Measurements from ENCODE around the gene CD200R1L. TPM values are rescaled to one million over a fixed set of nuclear protein-coding genes. Genes with fewer than 3 reads are reported as not detected.

The CD200R1L gene, protein sequence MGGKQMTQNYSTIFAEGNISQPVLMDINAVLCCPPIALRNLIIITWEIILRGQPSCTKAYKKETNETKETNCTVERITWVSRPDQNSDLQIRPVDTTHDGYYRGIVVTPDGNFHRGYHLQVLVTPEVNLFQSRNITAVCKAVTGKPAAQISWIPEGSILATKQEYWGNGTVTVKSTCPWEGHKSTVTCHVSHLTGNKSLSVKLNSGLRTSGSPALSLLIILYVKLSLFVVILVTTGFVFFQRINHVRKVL
- total RNA-seq, result not detected

- no peaks in the 10 kb centered on the region for H3K4me1 ChIP-seq
- intact Hi-C loops (cut with DNase I), result no loop called here
- DNase-seq, result no peak
- H3K27ac ChIP-seq, result no peak within 1 kb of the TSS
- no peaks in the 10 kb centered on the region for H3K36me3 ChIP-seq
- TF ChIP-seq POLR2A (IDR thresholded peaks at IDR 0.05) (no peak), CTCF (IDR thresholded peaks at IDR 0.05) (no peak)
- peaks cover 0 to 11% (median 0%) of the 10 kb centered on the region in 3 donors for H3K9me3 ChIP-seq
- no peaks in the 10 kb centered on the region for H3K27me3 ChIP-seq
- H3K4me3 ChIP-seq, result no peak within 1 kb of the TSS
- WGBS, 2 donors, result 64 to 82% methylated on average over 2 of the region's 2 CpGs
Observed at GRCh38 chr3:112846764-112847163, at the start of gene CD200R1L. TSS of gene CD200R1L (minus strand) at chr3:112846864. CDS start at chr3:112829367, 17,497 bp downstream.

DNA sequence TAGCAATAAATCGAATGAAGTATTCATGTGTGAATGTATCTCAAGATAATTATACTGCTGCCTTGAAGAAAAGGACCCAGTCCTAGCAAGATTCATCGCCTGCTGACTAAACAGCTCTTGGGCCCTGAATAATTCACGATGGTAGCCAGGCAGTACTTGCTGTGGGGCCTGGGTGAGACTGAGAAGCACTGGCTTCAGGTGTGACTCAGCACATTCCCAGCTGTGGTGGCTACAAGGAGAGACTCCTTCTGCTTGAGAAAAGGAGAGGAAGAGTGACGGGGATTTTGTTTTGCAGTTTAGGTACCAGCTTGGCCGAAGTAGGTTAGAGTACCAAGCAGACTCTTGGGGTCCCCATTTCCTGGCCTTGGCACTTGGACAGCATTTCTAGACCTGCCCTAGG lies 47.6 kb upstream of the CD200R1L start:
- WGBS, 2 donors, result 76% methylated on average over 5 of the region's 5 CpGs
- no peak for DNase-seq
- Histone ChIP-seq H3K36me3 (no peaks in the 10 kb centered on the region), H3K4me1 (no peaks in the 10 kb centered on the region), H3K9me3 (no peaks in the 10 kb centered on the region), H3K4me3 (no peak overlapping the region), H3K27me3 (no peaks in the 10 kb centered on the region), H3K27ac (no peak overlapping the region)
- TF ChIP-seq CTCF (IDR thresholded peaks at IDR 0.05), result no peak
- no peak for TF ChIP-seq POLR2A (IDR thresholded peaks at IDR 0.05)
- intact Hi-C loops (cut with DNase I), result no loop called here

- Histone ChIP-seq H3K4me3 (no peak overlapping the region), H3K27me3 (no peaks in the 10 kb centered on the region), H3K9me3 (no peaks in the 10 kb centered on the region), H3K27ac (no peak overlapping the region), H3K36me3 (no peaks in the 10 kb centered on the region), H3K4me1 (no peaks in the 10 kb centered on the region)
- TF ChIP-seq POLR2A (IDR thresholded peaks at IDR 0.05) (no peak), CTCF (IDR thresholded peaks at IDR 0.05) (no peak)
- no peak for DNase-seq
- 56 to 69% methylated on average over 3 of the region's 3 CpGs for WGBS, 2 donors
- intact Hi-C loops (cut with DNase I), result no loop called here
Observed at GRCh38 chr3:112889357-112889756, 42.7 kb upstream of the CD200R1L start.

DNA sequence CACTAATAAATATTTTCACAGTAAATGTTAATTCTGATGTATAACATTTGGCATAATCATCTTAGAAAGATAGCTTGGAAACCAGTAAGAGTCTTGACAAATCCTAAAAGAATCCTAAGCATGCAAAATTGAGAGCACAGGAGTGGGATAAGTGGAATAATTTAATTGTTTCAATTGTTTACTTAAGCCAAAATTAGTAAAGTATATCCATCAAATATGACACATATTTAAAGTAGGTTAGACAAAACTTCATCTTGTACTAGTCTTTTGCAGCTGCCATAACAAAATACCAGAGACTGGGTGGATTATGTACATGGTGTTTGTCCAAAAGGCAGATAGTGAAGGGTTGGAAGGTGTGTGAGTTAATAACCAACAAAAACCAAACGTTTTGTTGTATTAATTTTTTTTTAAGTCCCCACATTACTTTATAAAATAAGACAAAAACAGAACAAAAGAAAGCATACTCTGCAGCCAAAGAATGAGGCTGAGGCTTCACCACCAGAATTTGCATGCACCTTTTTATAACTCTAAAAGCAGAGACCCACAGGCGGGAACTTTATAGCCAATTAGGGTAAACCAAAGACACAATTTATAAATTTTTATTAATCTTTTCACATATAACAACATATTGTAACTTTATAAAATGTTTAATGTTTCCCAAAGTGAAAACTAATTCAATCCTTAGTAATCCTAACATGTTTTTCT lies 41.9 kb upstream of the CD200R1L start:
- Histone ChIP-seq H3K9me3 (no peaks in the 10 kb centered on the region), H3K4me3 (no peak overlapping the region), H3K27me3 (no peaks in the 10 kb centered on the region), H3K4me1 (no peaks in the 10 kb centered on the region), H3K36me3 (no peaks in the 10 kb centered on the region), H3K27ac (no peak overlapping the region)
- TF ChIP-seq CTCF (IDR thresholded peaks at IDR 0.05), result no peak
- TF ChIP-seq POLR2A (IDR thresholded peaks at IDR 0.05), result no peak
- intact Hi-C loops (cut with DNase I), result no loop called here
- DNase-seq, result no peak
- 45 to 54% methylated on average over 2 of the region's 2 CpGs for WGBS, 2 donors

GRCh38 chr3:112884678-112885290 lies 38.1 kb upstream of the CD200R1L start:
- 57 to 68% methylated on average over 2 to 4 of the region's 4 CpGs for WGBS, 2 donors
- no peaks in the 10 kb centered on the region for H3K27me3 ChIP-seq
- no peak for TF ChIP-seq POLR2A (IDR thresholded peaks at IDR 0.05)
- no peak for TF ChIP-seq CTCF (IDR thresholded peaks at IDR 0.05)
- no peaks in the 10 kb centered on the region for H3K9me3 ChIP-seq
- H3K27ac ChIP-seq, result no peak overlapping the region
- H3K4me1 ChIP-seq, result no peaks in the 10 kb centered on the region
- H3K36me3 ChIP-seq, result no peaks in the 10 kb centered on the region
- no peak for DNase-seq
- intact Hi-C loops (cut with DNase I), result no loop called here
- no peak overlapping the region for H3K4me3 ChIP-seq
